ENCODE results near the gene DSCAM.

Gene DSCAM

DNA sequence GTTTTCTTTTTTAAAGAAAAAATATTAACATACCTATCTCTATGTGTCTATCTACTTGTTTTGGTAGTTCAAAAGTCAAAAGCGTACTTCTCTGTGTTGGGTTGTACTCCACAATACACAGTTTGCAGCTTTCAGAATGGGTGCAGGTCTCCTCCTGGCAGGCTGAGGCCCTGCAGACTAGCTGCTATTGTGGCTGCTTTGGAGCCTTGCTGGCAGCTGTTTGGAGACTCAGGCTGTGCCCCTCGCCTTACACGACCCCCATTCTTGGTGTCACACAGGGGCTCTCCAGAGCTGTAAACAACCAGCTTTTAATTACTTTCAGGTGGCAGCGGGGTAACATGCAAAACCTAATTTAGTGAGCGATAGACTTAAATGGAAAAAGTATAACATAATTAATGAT lies 160.4 kb downstream of the DSCAM start:
- Histone ChIP-seq H3K27me3 (replicated peaks) (no peaks in the 10 kb centered on the region), H3K27ac (no peak overlapping the region), H3K36me3 (replicated peaks) (no peaks in the 10 kb centered on the region), H3K4me3 (ENCODE audit: low read depth, low read length) (no peak overlapping the region)
- in situ Hi-C loops (cut with HindIII; ENCODE audit: low pct_ligation_motif_present, low sequenced_read_pairs), result no loop called here
- TF ChIP-seq, protein P1, sequence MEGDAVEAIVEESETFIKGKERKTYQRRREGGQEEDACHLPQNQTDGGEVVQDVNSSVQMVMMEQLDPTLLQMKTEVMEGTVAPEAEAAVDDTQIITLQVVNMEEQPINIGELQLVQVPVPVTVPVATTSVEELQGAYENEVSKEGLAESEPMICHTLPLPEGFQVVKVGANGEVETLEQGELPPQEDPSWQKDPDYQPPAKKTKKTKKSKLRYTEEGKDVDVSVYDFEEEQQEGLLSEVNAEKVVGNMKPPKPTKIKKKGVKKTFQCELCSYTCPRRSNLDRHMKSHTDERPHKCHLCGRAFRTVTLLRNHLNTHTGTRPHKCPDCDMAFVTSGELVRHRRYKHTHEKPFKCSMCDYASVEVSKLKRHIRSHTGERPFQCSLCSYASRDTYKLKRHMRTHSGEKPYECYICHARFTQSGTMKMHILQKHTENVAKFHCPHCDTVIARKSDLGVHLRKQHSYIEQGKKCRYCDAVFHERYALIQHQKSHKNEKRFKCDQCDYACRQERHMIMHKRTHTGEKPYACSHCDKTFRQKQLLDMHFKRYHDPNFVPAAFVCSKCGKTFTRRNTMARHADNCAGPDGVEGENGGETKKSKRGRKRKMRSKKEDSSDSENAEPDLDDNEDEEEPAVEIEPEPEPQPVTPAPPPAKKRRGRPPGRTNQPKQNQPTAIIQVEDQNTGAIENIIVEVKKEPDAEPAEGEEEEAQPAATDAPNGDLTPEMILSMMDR (IDR thresholded peaks at IDR 0.05; ENCODE audit: low read depth, low read length, missing control alignments), result no peak
- no peak for DNase-seq

DNA sequence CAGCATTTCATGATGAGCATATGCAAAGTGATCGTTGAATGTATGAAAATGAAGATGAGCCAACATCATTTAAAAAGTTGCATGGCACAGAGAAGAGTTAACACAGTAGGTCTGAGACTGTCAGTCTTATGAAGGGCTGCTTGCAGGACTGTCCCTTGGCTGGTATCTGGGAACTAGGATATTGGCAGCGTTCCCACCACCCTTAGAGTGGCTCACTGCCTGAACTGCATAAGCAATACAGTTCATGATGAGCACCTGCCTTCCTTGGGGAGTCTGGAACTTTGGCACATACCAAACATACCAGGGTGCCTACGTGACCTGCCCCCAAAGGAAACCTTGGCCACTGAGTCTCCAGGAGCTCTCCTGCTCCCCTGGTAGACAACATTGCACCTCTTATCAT lies 161.8 kb downstream of the DSCAM start:
- Histone ChIP-seq H3K27ac (no peak overlapping the region), H3K27me3 (replicated peaks) (no peaks in the 10 kb centered on the region), H3K36me3 (replicated peaks) (no peaks in the 10 kb centered on the region), H3K4me3 (ENCODE audit: low read depth, low read length) (no peak overlapping the region)
- TF ChIP-seq, protein P1 (IDR thresholded peaks at IDR 0.05; ENCODE audit: low read depth, low read length, missing control alignments), result no peak
- in situ Hi-C loops (cut with HindIII; ENCODE audit: low pct_ligation_motif_present, low sequenced_read_pairs), result no loop called here
- no peak for DNase-seq

DNA sequence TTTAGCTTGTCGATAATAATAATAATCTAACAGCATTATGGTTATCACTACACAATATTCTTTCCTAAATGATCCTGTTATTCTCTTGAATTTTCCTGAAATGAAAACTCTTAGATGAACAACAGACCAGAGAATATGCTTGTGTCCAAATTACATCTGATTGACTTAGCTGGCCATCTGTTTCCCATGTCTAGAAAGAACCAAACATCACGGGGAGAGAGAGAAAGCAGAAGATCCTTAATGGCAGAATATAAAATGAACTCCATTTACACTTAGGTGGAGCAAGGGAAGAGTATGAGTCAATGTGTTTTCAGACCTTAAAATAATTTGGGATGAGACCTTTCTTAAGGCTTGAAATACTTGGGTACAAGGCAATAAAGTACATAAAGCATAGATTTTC lies 162.2 kb downstream of the DSCAM start:
- H3K4me3 ChIP-seq (ENCODE audit: low read depth, low read length), result no peak overlapping the region
- H3K36me3 ChIP-seq (replicated peaks), result no peaks in the 10 kb centered on the region
- H3K27ac ChIP-seq, result no peak overlapping the region
- H3K27me3 ChIP-seq (replicated peaks), result no peaks in the 10 kb centered on the region
- no peak for DNase-seq
- TF ChIP-seq, protein P1 (IDR thresholded peaks at IDR 0.05; ENCODE audit: low read depth, low read length, missing control alignments), result no peak
- in situ Hi-C loops (cut with HindIII; ENCODE audit: low pct_ligation_motif_present, low sequenced_read_pairs), result no loop called here

DNA sequence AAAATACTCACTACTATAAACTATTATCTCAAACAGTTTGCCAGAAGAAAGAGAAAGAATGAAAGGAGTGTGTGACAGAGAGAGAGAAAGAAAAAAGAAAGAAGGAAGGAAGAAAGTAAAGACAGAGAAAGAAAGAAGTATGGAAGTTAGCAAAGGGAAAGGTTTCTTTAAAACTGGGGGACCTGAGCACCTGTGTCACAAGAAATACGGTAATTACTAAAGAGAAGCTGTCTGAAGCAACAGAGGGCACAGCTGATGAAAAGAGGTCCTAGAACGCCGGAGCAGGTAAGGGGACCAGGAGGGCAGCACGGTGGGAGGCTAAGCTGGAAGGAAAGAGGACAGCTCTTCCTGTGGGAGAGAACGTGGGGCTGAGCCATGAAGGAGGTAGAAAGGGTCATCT lies 163.6 kb downstream of the DSCAM start:
- no peak for DNase-seq
- Histone ChIP-seq H3K27ac (no peak overlapping the region), H3K4me3 (ENCODE audit: low read depth, low read length) (no peak overlapping the region), H3K36me3 (replicated peaks) (no peaks in the 10 kb centered on the region), H3K27me3 (replicated peaks) (no peaks in the 10 kb centered on the region)
- TF ChIP-seq, protein P1 (IDR thresholded peaks at IDR 0.05; ENCODE audit: low read depth, low read length, missing control alignments), result no peak
- in situ Hi-C loops (cut with HindIII; ENCODE audit: low pct_ligation_motif_present, low sequenced_read_pairs), result no loop called here

DNA sequence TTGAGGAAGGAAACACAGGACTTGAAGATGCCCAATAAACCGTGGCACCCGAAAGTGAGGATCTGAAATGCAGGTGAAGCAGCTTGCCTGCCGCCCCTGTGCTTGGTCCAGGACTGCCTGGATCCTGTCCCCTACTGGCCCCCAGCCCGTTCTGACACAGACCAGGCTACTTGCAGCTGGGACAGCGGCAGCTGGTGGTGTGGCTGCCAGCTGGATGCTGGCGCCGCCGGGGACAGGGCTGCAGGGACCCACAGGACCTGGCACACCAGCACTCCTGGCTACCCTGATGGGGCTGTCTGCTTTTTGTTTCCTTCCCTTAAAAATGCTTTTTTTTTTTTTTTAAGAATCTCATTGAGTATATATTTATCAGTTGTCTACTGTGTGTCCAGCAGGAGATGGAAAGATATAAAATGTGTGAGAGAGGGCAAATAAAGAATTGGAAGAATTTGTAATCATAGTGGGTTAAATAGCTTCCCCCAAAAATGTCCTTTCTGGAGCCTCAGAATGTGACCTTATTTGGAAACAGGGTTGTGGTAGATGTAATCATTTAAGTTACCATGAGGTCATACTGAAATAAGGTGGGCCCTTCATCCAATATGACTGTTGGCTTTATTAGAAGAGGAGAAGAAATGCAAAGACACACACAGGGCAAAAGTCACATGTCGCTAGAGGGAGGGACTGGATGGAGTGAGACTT lies 165.6 kb downstream of the DSCAM start:
- Histone ChIP-seq H3K4me3 (ENCODE audit: low read depth, low read length) (no peak overlapping the region), H3K27ac (no peak overlapping the region), H3K36me3 (replicated peaks) (no peaks in the 10 kb centered on the region), H3K27me3 (replicated peaks) (no peaks in the 10 kb centered on the region)
- TF ChIP-seq, protein P1 (IDR thresholded peaks at IDR 0.05; ENCODE audit: low read depth, low read length, missing control alignments), result no peak
- in situ Hi-C loops (cut with HindIII; ENCODE audit: low pct_ligation_motif_present, low sequenced_read_pairs), result no loop called here
- no peak for DNase-seq

DNA sequence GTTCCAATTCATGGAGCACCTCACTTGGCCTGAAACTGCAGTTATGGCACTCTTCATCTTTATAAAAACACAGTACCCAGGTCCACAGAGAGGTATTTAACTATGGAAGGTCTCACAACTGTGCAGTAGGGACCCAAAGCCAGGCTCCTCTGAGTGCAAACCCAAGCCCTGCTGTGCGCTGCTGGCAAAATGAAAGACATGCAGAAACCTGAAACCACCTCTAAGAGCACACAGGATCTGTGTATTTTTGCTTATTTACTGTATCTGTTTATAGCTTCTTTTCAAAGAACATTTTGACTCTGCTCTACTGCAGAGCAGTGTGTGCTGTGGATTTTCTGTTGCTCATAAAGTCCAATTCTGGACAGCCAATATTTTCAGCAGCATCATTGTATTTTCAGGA lies 166.6 kb downstream of the DSCAM start:
- Histone ChIP-seq H3K27me3 (replicated peaks) (no peaks in the 10 kb centered on the region), H3K27ac (no peak overlapping the region), H3K4me3 (ENCODE audit: low read depth, low read length) (no peak overlapping the region), H3K36me3 (replicated peaks) (no peaks in the 10 kb centered on the region)
- DNase-seq, result no peak
- in situ Hi-C loops (cut with HindIII; ENCODE audit: low pct_ligation_motif_present, low sequenced_read_pairs), result no loop called here
- TF ChIP-seq, protein P1 (IDR thresholded peaks at IDR 0.05; ENCODE audit: low read depth, low read length, missing control alignments), result no peak
